B cell (primary cell): ENCODE results near the gene ADPRS. TPM values are rescaled to one million over a fixed set of nuclear protein-coding genes. Genes with fewer than 3 reads are reported as not detected.

Experiments
- ATAC-seq: fragments of 200-7000 bp; cut with Tn5 transposase; one replicate; pipeline ENCODE4 v1.10.0; 2021; ENCODE audit warnings: low read depth, mild to moderate bottlenecking, moderate number of reproducible peaks, moderate library complexity
- CTCF ChIA-PET: fragments of 350-600 bp; sonication (Branson Sonifier 250); formaldehyde crosslinking; loops from one replicate; lab custom pipeline; 2021; ENCODE audit warnings: antibody characterized with exemption, inconsistent platforms; lab: Charles Lee
- POLR2A ChIA-PET: fragments of 350-600 bp; sonication (Branson Sonifier 250); formaldehyde crosslinking; loops from one replicate; lab custom pipeline; 2021; ENCODE audit warnings: antibody characterized with exemption; lab: Charles Lee
- DNase-seq: peaks from one replicate; pipeline ENCODE4 v3.0.0; 2013
- H2AFZ ChIP-seq: 2 replicates; pipeline ENCODE4 v1.6.1; 2012; ENCODE audit warnings: mild to moderate bottlenecking, low read depth, low read length; ENCODE audit not compliant: insufficient read depth, poor library complexity, severe bottlenecking
- H3K27ac ChIP-seq, 2 donors: 1 replicate in 1 of 2; 2 replicates in 1 of 2; pipeline ENCODE4 v1.5.1; 2012 to 2013; ENCODE audit warnings: low read length in 2 of 2, mild to moderate bottlenecking in 2 of 2, moderate library complexity in 1 of 2
- H3K27me3 ChIP-seq, 4 experiments: fragments of 200-600 bp in 1 of 4; sonication (generic) in 1 of 4; replicated peaks in 1 of 4; 1 replicate in 2 of 4; 2 replicates in 2 of 4; pipeline versions ENCODE4 v1.6.1 to v1.7.0; 2013 to 2016; ENCODE audit warnings: low read length in 3 of 4, mild to moderate bottlenecking in 2 of 4, mixed read lengths in 1 of 4, moderate library complexity in 1 of 4; ENCODE audit not compliant: insufficient read depth in 4 of 4, control insufficient read depth in 3 of 4; ENCODE audit errors: control extremely low read depth in 1 of 4
- H3K36me3 ChIP-seq, 2 experiments: replicated peaks in 1 of 2; 1 replicate in 1 of 2; 2 replicates in 1 of 2; pipeline versions ENCODE4 v1.6.1 to v1.7.1; 2013; ENCODE audit warnings: low read length in 1 of 2; ENCODE audit not compliant: insufficient read depth in 2 of 2, control insufficient read depth in 1 of 2; ENCODE audit errors: control extremely low read depth in 1 of 2, extremely low read depth in 1 of 2
- H3K4me1 ChIP-seq, 2 donors: fragments of 200-600 bp in 1 of 2; sonication (generic) in 1 of 2; 1 replicate in 1 of 2; 2 replicates in 1 of 2; pipeline versions ENCODE4 v1.5.1 to v1.6.1; 2013 to 2017; ENCODE audit warnings: low read length in 2 of 2; ENCODE audit not compliant: control insufficient read depth in 2 of 2, insufficient read depth in 2 of 2
- H3K4me2 ChIP-seq: replicated peaks from 2 replicates; pipeline ENCODE3; 2012; ENCODE audit warnings: mild to moderate bottlenecking, low read depth, low read length; ENCODE audit not compliant: poor library complexity, severe bottlenecking
- H3K4me3 ChIP-seq, 5 experiments: fragments of 200-600 bp in 1 of 5; sonication (generic) in 1 of 5; 1 replicate in 3 of 5; 2 replicates in 2 of 5; pipeline versions ENCODE4 v1.5.1 to v1.7.0; 2011 to 2016; ENCODE audit warnings: low read length in 4 of 5, mild to moderate bottlenecking in 4 of 5, low read depth in 2 of 5, control low read depth in 1 of 5, moderate library complexity in 1 of 5; ENCODE audit not compliant: insufficient read depth in 1 of 5; ENCODE audit errors: control extremely low read depth in 1 of 5, extremely low read depth in 1 of 5
- H3K79me2 ChIP-seq: fragments of 200-600 bp; sonication (generic); one replicate; pipeline ENCODE4 v1.6.0; 2016; ENCODE audit warnings: low read length; ENCODE audit not compliant: control insufficient read depth, insufficient read depth
- H3K9ac ChIP-seq: fragments of 200-600 bp; sonication (generic); 2 replicates; pipeline ENCODE4 v1.6.1; 2017; ENCODE audit warnings: mild to moderate bottlenecking, low read length, moderate library complexity
- H3K9me3 ChIP-seq, 3 donors: one replicate each; pipeline versions ENCODE4 v1.6.1 to v1.7.1; 2013; ENCODE audit warnings: low read length in 2 of 3; ENCODE audit not compliant: control insufficient read depth in 2 of 3, insufficient read depth in 1 of 3; ENCODE audit errors: control extremely low read depth in 1 of 3
- H4K20me1 ChIP-seq: 2 replicates; pipeline ENCODE4 v1.6.0; 2012; ENCODE audit warnings: mild to moderate bottlenecking, low read length; ENCODE audit not compliant: insufficient read depth, control insufficient read depth, poor library complexity, severe bottlenecking
- H3K27ac Mint-ChIP-seq: one replicate; pipeline ENCODE4 v1.8.0; 2021; ENCODE audit warnings: mixed read lengths
- H3K27me3 Mint-ChIP-seq: one replicate; pipeline ENCODE4 v1.8.0; 2021; ENCODE audit warnings: mixed read lengths
- H3K4me1 Mint-ChIP-seq: one replicate; pipeline ENCODE4 v1.8.0; 2021; ENCODE audit warnings: mixed read lengths
- H3K4me3 Mint-ChIP-seq: one replicate; pipeline ENCODE4 v1.8.0; 2021; ENCODE audit warnings: mixed read lengths
- H3K9me3 Mint-ChIP-seq: one replicate; pipeline ENCODE4 v1.8.0; 2022; ENCODE audit warnings: mixed read lengths; ENCODE audit not compliant: insufficient read depth
- CTCF ChIP-seq: fragments of 200-600 bp; IDR thresholded peaks from one replicate; pipeline ENCODE4 v1.8.0; 2022; ENCODE audit warnings: antibody characterized with exemption, mild to moderate bottlenecking
- EZH2 ChIP-seq: IDR thresholded peaks from 2 replicates; pipeline ENCODE4 v1.6.1; 2012; ENCODE audit warnings: borderline replicate concordance, low read depth, mild to moderate bottlenecking, moderate library complexity, low read length; ENCODE audit not compliant: insufficient read depth, poor library complexity, severe bottlenecking
- WGBS: methylation state at CpG from one replicate; pipeline ENCODE4 v1.1.5; 2013; ENCODE audit warnings: missing lambda C conversion rate; ENCODE audit not compliant: insufficient coverage; 5-methylcytosine and 5-hydroxymethylcytosine counted together
- intact Hi-C: fragments of 100-400 bp; cut with micrococcal nuclease; formaldehyde crosslinking; loops from one replicate; pipeline ENCODE4 v1.10.0; 2022
- polyA plus RNA-seq: library from polyadenylated mRNA; depleted of rRNA; stranded (reverse); fragments of >200 nt; gene quantifications from 2 replicates; pipeline ENCODE4 v1.2.3, GENCODE V29; 2012
- total RNA-seq, 2 donors: library from RNA; stranded (reverse); fragments of 120-200 nt in 1 of 2; gene quantifications; 1 replicate in 1 of 2; 2 replicates in 1 of 2; pipeline versions ENCODE4 v1.2.3 to v1.2.4, GENCODE V29; 2013 to 2022

The ADPRS gene
- total and polyA plus RNA-seq, 2 donors (not counting 1 experiment from before 2014, with no cell fraction given) = 15.0 to 20.9 TPM

GRCh38 chr1:36093226-36093625 lies 4.5 kb downstream of the ADPRS start:
- Histone ChIP-seq H3K9me3 (no peaks in the 10 kb centered on the region), H3K27me3 (no peaks in the 10 kb centered on the region), H4K20me1 (no peaks in the 10 kb centered on the region), H3K4me1 (peaks cover 12 to 14% of the 10 kb centered on the region in 2 donors), H3K36me3 (peaks cover 0 to 52% of the 10 kb centered on the region in 2 experiments), H2AFZ (no peak overlapping the region), H3K9ac (no peak overlapping the region), H3K79me2 (peaks cover 40% of the 10 kb centered on the region), H3K4me2 (no peak overlapping the region), H3K27ac (no peak overlapping the region), H3K4me3 (no peak overlapping the region)
- TF ChIP-seq CTCF (no peak), EZH2 (no peak)
- intact Hi-C loops = no loop called here
- peaks cover 17% of the 10 kb centered on the region for H3K4me1 Mint-ChIP-seq
- WGBS = 100% methylated on average over 7 of the region's 7 CpGs
- POLR2A ChIA-PET = no interaction called here
- H3K9me3 Mint-ChIP-seq = no peaks in the 10 kb centered on the region
- CTCF ChIA-PET = interaction anchor here (2.2 to 2.3 kb wide), 2 partner anchors 95 to 192 kb away, joined by 7 to 8 read pairs; no protein-coding TSS in a partner anchor
- ATAC-seq (no peak), DNase-seq (no peak)
- H3K4me3 Mint-ChIP-seq = no peak overlapping the region
- H3K27ac Mint-ChIP-seq = no peak overlapping the region
- H3K27me3 Mint-ChIP-seq = no peaks in the 10 kb centered on the region

DNA sequence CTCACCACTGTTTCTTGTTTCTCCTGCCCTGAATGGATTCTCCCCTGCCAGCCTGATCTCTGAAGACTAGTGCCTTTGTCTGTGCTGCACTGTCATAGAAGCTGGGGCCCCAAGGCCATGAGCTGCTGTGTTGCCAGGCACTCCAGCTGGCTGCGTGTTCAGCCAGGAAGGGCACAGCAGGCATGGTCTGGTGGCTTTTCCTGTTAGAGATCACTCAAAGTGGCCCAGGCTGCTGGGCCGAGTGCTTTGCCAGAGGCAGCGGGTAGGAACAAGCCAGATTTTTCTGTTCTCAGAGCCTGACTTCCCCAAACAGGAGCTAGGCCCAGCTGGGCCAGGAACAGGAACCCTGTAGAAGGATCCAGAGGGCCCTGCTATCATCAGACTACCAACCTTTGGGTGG lies 5.2 kb downstream of the ADPRS start:
- no peaks in the 10 kb centered on the region for H3K9me3 Mint-ChIP-seq
- Histone ChIP-seq H3K4me3 (no peak overlapping the region), H2AFZ (no peak overlapping the region), H3K9me3 (no peaks in the 10 kb centered on the region), H4K20me1 (no peaks in the 10 kb centered on the region), H3K4me1 (peaks cover 10% of the 10 kb centered on the region in 2 donors), H3K4me2 (no peak overlapping the region), H3K27ac (no peak overlapping the region), H3K27me3 (no peaks in the 10 kb centered on the region), H3K36me3 (peaks cover 0 to 52% of the 10 kb centered on the region in 2 experiments), H3K9ac (no peak overlapping the region), H3K79me2 (peaks cover 35% of the 10 kb centered on the region)
- POLR2A ChIA-PET = no interaction called here
- no peak overlapping the region for H3K27ac Mint-ChIP-seq
- intact Hi-C loops = no loop called here
- 92% methylated on average over 3 of the region's 3 CpGs for WGBS
- H3K4me3 Mint-ChIP-seq = no peak overlapping the region
- no peaks in the 10 kb centered on the region for H3K27me3 Mint-ChIP-seq
- TF ChIP-seq CTCF (no peak), EZH2 (no peak)
- ATAC-seq (no peak), DNase-seq (no peak)
- peaks cover 17% of the 10 kb centered on the region for H3K4me1 Mint-ChIP-seq
- CTCF ChIA-PET = interaction anchor here (2.2 to 2.3 kb wide), 2 partner anchors 94 to 192 kb away, joined by 7 to 8 read pairs; no protein-coding TSS in a partner anchor
